GM18505 (cell line): ENCODE measurements around the gene BARX2.
A peak's percentile ranks its signal among the peaks of the same experiment; 100 is the strongest.
"Not testable (repeated sequence)": the region's sequence is repeated elsewhere in the genome, so short reads cannot be mapped to it uniquely, and the experiment has no call there.

Experiments
- ATAC-seq: cut with Tn5 transposase; IDR thresholded peaks from one replicate; pipeline ENCODE4 v1.9.1; 2021; ENCODE audit not compliant: unreplicated experiment
- POLR2A ChIP-seq: IDR thresholded peaks from 4 replicates; pipeline ENCODE4 v1.6.1; 2011; ENCODE audit warnings: borderline replicate concordance; ENCODE audit not compliant: insufficient read depth, insufficient read length; ENCODE audit errors: extremely low read depth

Gene BARX2, protein sequence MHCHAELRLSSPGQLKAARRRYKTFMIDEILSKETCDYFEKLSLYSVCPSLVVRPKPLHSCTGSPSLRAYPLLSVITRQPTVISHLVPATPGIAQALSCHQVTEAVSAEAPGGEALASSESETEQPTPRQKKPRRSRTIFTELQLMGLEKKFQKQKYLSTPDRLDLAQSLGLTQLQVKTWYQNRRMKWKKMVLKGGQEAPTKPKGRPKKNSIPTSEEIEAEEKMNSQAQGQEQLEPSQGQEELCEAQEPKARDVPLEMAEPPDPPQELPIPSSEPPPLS

DNA sequence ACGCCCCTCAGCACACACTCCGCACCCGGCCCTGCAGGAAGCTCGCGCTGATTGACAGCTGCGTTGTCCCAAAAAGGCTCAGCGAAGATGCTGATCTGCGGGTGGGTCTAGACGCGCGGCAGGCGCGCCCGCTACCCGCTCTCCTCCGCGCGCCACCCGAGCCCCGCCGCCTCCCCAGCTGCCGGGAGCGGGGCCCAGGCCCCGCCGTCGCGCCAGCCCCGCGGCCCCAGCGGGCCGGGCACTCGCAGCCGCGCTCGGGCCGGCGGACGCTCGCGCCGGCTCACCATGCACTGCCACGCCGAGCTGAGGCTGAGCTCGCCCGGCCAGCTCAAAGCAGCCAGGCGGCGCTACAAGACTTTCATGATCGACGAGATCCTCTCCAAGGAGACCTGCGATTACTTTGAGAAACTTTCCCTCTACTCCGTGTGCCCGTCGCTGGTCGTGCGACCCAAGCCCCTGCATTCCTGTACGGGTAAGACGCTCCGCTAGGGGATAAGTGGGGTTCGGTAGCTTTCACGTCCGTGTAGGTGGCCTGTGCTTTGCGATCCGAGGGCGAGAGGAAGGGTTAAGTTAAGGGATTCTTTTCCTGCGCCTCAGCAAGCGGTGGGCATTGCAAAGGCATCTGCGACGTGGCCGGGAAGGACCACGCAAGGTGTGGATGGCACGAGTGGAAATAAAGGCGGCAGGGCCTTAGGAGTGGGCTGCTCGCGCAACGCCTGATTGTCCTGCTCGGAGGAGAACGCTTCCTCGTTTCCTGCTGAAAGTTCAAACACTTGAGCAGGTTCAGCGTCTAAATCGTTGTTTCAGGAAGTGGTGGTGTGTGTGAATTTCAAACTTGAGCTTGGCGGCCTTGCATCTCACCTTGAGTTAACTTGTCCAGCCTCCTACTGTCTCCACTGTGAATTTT is at the start of gene BARX2:
TSS of gene BARX2 (plus strand) at position 98 of the 907 bp plus-strand sequence. CDS start at position 286, 188 bp downstream.
- no peak for ATAC-seq
- TF ChIP-seq POLR2A, result no peak

DNA sequence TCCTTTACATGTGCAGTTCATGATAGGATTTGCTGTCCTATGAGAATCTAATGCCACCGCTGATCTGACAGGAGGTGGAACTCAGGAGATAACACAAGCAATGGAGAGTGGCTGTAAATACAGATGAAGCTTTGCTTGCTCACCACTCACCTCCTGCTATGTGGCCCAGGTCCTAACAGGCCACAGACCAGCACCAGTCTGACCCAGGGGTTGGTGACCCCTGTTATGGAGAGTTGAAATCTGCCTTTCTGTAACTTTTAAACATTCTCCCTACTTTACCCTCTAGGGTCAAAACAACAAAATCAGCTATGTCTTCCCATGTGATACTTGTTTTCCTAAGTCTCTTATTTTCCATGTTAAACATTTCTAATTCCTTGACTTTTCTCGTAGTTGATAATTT is 48.7 kb upstream of the BARX2 start:
- TF ChIP-seq POLR2A, result no peak

GRCh38 chr11:129327708-129328107 is 47.9 kb upstream of the BARX2 start:
- ATAC-seq, result not testable (repeated sequence)

More for the DNA sequence above, 48.7 kb upstream of the BARX2 start:
- no peak for ATAC-seq

DNA sequence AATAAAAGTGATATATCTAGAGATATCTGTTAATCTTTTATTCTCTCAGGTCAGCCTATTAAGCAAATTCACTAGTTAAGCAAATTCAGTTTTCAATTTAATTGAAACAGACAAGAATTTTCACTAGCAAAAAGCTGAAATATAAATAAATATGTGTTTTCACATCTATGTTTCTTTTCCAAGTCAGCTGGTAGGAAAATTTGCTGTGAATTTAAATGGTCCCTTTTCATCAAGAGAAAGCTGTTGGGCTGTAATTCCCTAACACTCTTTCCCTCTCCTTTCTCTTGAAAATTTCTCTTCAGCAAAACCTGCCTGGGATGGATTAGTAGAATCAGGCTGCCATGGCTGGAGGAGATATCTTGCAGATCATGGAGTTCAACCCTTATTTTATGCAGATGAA is 46.9 kb upstream of the BARX2 start:
- no peak for TF ChIP-seq POLR2A
- ATAC-seq, result no peak

- no peak for ATAC-seq
- TF ChIP-seq POLR2A, result no peak
Measured at GRCh38 chr11:129331217-129331616, 44.4 kb upstream of the BARX2 start.

DNA sequence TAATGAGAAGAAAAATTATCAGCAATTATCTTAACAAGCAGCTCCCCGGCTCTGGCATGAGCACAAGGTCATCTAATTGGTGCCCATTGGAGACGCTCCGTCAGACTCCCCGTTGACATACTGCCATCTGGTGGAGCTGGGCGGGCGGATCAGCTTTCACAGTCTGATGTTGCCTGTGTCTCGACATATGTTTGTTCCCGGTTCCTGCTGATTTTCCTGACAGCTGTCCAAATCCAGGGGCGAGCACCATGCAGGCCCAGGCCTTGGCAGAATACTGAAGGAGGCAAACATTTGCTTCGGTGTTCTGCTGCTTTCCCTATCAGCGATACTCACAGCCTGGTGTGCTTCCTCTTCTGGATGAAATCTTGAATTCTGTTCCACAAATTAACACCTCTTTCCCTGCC is 43.8 kb upstream of the BARX2 start:
- peak; percentile 82 for ATAC-seq
- TF ChIP-seq POLR2A, result no peak

GRCh38 chr11:129333873-129334272 is 41.8 kb upstream of the BARX2 start:
- TF ChIP-seq POLR2A, result no peak
- ATAC-seq, result no peak

DNA sequence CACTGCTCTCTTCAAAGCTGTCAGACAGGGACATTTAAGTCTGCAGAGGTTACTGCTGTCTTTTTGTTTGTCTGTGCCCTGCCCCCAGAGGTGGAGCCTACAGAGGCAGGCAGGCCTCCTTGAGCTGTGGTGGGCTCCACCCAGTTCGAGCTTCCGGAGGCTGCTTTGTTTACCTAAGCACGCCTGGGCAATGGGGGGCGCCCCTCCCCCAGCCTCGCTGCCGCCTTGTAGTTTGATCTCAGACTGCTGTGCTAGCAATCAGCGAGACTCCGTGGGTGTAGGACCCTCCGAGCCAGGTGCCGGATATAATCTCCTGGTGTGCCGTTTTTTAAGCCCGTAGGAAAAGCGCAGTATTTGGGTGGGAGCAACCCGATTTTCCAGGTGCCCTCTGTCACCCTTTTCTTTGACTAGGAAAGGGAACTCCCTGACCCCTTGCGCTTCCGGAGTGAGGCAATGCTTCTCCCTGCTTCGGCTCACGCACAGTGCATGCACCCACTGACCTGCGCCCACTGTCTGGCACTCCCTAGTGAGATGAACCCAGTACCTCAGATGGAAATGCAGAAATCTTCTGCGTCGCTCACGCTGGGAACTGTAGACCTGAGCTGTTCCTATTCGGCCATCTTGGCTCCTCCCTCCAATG is 31.2 kb upstream of the BARX2 start:
- ATAC-seq, result not testable (repeated sequence)

GRCh38 chr11:129346916-129347315 is 28.7 kb upstream of the BARX2 start:
- no peak for ATAC-seq
- TF ChIP-seq POLR2A, result no peak

DNA sequence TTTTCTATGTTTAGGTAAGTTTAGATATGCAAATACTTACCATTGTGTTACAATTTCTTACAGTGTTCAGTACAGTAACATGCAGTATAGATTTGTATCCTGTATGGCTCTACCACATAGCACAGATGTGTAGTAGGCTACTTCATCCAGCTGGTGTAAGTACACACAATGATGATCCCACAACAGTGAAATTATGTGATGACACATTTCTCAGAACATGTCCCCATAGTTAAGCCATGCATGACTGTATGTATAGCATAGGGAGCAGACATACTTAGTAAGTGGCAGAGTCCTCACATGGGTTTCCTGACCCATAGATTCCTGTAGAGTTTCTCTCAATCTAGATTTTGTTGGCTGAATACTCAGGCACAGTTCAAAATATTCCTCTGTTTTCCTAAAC is 26.8 kb upstream of the BARX2 start:
- TF ChIP-seq POLR2A, result no peak
- ATAC-seq, result no peak

- ATAC-seq, result no peak
Measured at GRCh38 chr11:129352676-129353075, 23.0 kb upstream of the BARX2 start.

GRCh38 chr11:129354691-129355090 is 21.0 kb upstream of the BARX2 start:
- no peak for ATAC-seq
- no peak for TF ChIP-seq POLR2A

More at GRCh38 chr11:129352676-129353075, 23.0 kb upstream of the BARX2 start:
- no peak for TF ChIP-seq POLR2A

- ATAC-seq, result no peak
- no peak for TF ChIP-seq POLR2A
Measured at GRCh38 chr11:129359748-129360147, 15.9 kb upstream of the BARX2 start.
